B cell (primary cell): ENCODE data around the gene FAM13C. TPM values are rescaled to one million over a fixed set of nuclear protein-coding genes. Genes with fewer than 3 reads are reported as not detected.

Experiments used
- ATAC-seq: fragments of 200-7000 bp; cut with Tn5 transposase; one replicate; pipeline ENCODE4 v1.10.0; 2021; ENCODE audit warnings: low read depth, mild to moderate bottlenecking, moderate number of reproducible peaks, moderate library complexity
- CTCF ChIA-PET: fragments of 350-600 bp; sonication (Branson Sonifier 250); formaldehyde crosslinking; loops from one replicate; lab custom pipeline; 2021; ENCODE audit warnings: antibody characterized with exemption, inconsistent platforms; lab: Charles Lee
- POLR2A ChIA-PET: fragments of 350-600 bp; sonication (Branson Sonifier 250); formaldehyde crosslinking; loops from one replicate; lab custom pipeline; 2021; ENCODE audit warnings: antibody characterized with exemption; lab: Charles Lee
- DNase-seq: peaks from one replicate; pipeline ENCODE4 v3.0.0; 2013
- H2AFZ ChIP-seq: 2 replicates; pipeline ENCODE4 v1.6.1; 2012; ENCODE audit warnings: mild to moderate bottlenecking, low read depth, low read length; ENCODE audit not compliant: insufficient read depth, poor library complexity, severe bottlenecking
- H3K27ac ChIP-seq, 2 donors: 1 replicate in 1 of 2; 2 replicates in 1 of 2; pipeline ENCODE4 v1.5.1; 2012 to 2013; ENCODE audit warnings: low read length in 2 of 2, mild to moderate bottlenecking in 2 of 2, moderate library complexity in 1 of 2
- H3K27me3 ChIP-seq, 4 experiments: fragments of 200-600 bp in 1 of 4; sonication (generic) in 1 of 4; replicated peaks in 1 of 4; 1 replicate in 2 of 4; 2 replicates in 2 of 4; pipeline versions ENCODE4 v1.6.1 to v1.7.0; 2013 to 2016; ENCODE audit warnings: low read length in 3 of 4, mild to moderate bottlenecking in 2 of 4, mixed read lengths in 1 of 4, moderate library complexity in 1 of 4; ENCODE audit not compliant: insufficient read depth in 4 of 4, control insufficient read depth in 3 of 4; ENCODE audit errors: control extremely low read depth in 1 of 4
- H3K36me3 ChIP-seq, 2 experiments: replicated peaks in 1 of 2; 1 replicate in 1 of 2; 2 replicates in 1 of 2; pipeline versions ENCODE4 v1.6.1 to v1.7.1; 2013; ENCODE audit warnings: low read length in 1 of 2; ENCODE audit not compliant: insufficient read depth in 2 of 2, control insufficient read depth in 1 of 2; ENCODE audit errors: control extremely low read depth in 1 of 2, extremely low read depth in 1 of 2
- H3K4me1 ChIP-seq, 2 donors: fragments of 200-600 bp in 1 of 2; sonication (generic) in 1 of 2; 1 replicate in 1 of 2; 2 replicates in 1 of 2; pipeline versions ENCODE4 v1.5.1 to v1.6.1; 2013 to 2017; ENCODE audit warnings: low read length in 2 of 2; ENCODE audit not compliant: control insufficient read depth in 2 of 2, insufficient read depth in 2 of 2
- H3K4me2 ChIP-seq: replicated peaks from 2 replicates; pipeline ENCODE3; 2012; ENCODE audit warnings: mild to moderate bottlenecking, low read depth, low read length; ENCODE audit not compliant: poor library complexity, severe bottlenecking
- H3K4me3 ChIP-seq, 5 experiments: fragments of 200-600 bp in 1 of 5; sonication (generic) in 1 of 5; 1 replicate in 3 of 5; 2 replicates in 2 of 5; pipeline versions ENCODE4 v1.5.1 to v1.7.0; 2011 to 2016; ENCODE audit warnings: low read length in 4 of 5, mild to moderate bottlenecking in 4 of 5, low read depth in 2 of 5, control low read depth in 1 of 5, moderate library complexity in 1 of 5; ENCODE audit not compliant: insufficient read depth in 1 of 5; ENCODE audit errors: control extremely low read depth in 1 of 5, extremely low read depth in 1 of 5
- H3K79me2 ChIP-seq: fragments of 200-600 bp; sonication (generic); one replicate; pipeline ENCODE4 v1.6.0; 2016; ENCODE audit warnings: low read length; ENCODE audit not compliant: control insufficient read depth, insufficient read depth
- H3K9ac ChIP-seq: fragments of 200-600 bp; sonication (generic); 2 replicates; pipeline ENCODE4 v1.6.1; 2017; ENCODE audit warnings: mild to moderate bottlenecking, low read length, moderate library complexity
- H3K9me3 ChIP-seq, 3 donors: one replicate each; pipeline versions ENCODE4 v1.6.1 to v1.7.1; 2013; ENCODE audit warnings: low read length in 2 of 3; ENCODE audit not compliant: control insufficient read depth in 2 of 3, insufficient read depth in 1 of 3; ENCODE audit errors: control extremely low read depth in 1 of 3
- H4K20me1 ChIP-seq: 2 replicates; pipeline ENCODE4 v1.6.0; 2012; ENCODE audit warnings: mild to moderate bottlenecking, low read length; ENCODE audit not compliant: insufficient read depth, control insufficient read depth, poor library complexity, severe bottlenecking
- H3K27ac Mint-ChIP-seq: one replicate; pipeline ENCODE4 v1.8.0; 2021; ENCODE audit warnings: mixed read lengths
- H3K27me3 Mint-ChIP-seq: one replicate; pipeline ENCODE4 v1.8.0; 2021; ENCODE audit warnings: mixed read lengths
- H3K4me1 Mint-ChIP-seq: one replicate; pipeline ENCODE4 v1.8.0; 2021; ENCODE audit warnings: mixed read lengths
- H3K4me3 Mint-ChIP-seq: one replicate; pipeline ENCODE4 v1.8.0; 2021; ENCODE audit warnings: mixed read lengths
- H3K9me3 Mint-ChIP-seq: one replicate; pipeline ENCODE4 v1.8.0; 2022; ENCODE audit warnings: mixed read lengths; ENCODE audit not compliant: insufficient read depth
- EZH2 ChIP-seq: IDR thresholded peaks from 2 replicates; pipeline ENCODE4 v1.6.1; 2012; ENCODE audit warnings: borderline replicate concordance, low read depth, mild to moderate bottlenecking, moderate library complexity, low read length; ENCODE audit not compliant: insufficient read depth, poor library complexity, severe bottlenecking
- WGBS: methylation state at CpG from one replicate; pipeline ENCODE4 v1.1.5; 2013; ENCODE audit warnings: missing lambda C conversion rate; ENCODE audit not compliant: insufficient coverage; 5-methylcytosine and 5-hydroxymethylcytosine counted together
- intact Hi-C: fragments of 100-400 bp; cut with micrococcal nuclease; formaldehyde crosslinking; loops from one replicate; pipeline ENCODE4 v1.10.0; 2022
- polyA plus RNA-seq: library from polyadenylated mRNA; depleted of rRNA; stranded (reverse); fragments of >200 nt; gene quantifications from 2 replicates; pipeline ENCODE4 v1.2.3, GENCODE V29; 2012
- total RNA-seq, 2 donors: library from RNA; stranded (reverse); fragments of 120-200 nt in 1 of 2; gene quantifications; 1 replicate in 1 of 2; 2 replicates in 1 of 2; pipeline versions ENCODE4 v1.2.3 to v1.2.4, GENCODE V29; 2013 to 2022
- TF ChIP-seq, protein P1 (sequence below): fragments of 200-600 bp; IDR thresholded peaks from one replicate; pipeline ENCODE4 v1.8.0; 2022; ENCODE audit warnings: antibody characterized with exemption, mild to moderate bottlenecking

Gene FAM13C
- total and polyA plus RNA-seq, 2 donors (not counting 1 experiment from before 2014, with no cell fraction given): not detected

DNA sequence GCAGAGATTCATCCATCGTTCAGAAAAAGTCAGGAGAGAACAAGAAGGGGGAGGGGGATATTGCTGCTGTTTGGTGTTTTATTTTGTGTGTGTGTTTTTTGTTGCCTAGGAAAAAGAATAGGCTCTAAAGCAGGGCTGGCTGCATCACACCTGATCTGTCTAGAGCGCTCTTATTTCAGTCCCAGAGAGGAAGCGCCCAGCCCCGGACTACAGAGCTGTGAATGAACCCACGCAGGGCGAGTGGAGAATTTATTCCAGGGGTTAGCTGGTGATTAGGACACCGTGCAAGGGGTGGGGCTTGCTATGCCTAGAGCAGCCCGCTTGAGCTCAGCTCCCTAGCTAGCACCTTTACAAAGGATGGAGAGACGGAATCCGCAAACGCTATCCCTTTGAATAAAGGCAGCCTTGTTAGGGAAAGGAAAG lies 621 bp upstream of the FAM13C start:
- H3K79me2 ChIP-seq: no peaks in the 10 kb centered on the region
- H3K27me3 ChIP-seq: peaks cover 0 to 9% (median 6%) of the 10 kb centered on the region in 4 experiments
- 7% methylated on average over 10 of the region's 11 CpGs for WGBS
- Mint-ChIP-seq H3K4me3 (peak overlapping the region; percentile 42), H3K4me1 (peaks cover 8% of the 10 kb centered on the region), H3K9me3 (no peaks in the 10 kb centered on the region), H3K27me3 (peaks cover 27% of the 10 kb centered on the region), H3K27ac (no peak overlapping the region)
- no peak overlapping the region for H3K27ac ChIP-seq
- TF ChIP-seq, protein P1, sequence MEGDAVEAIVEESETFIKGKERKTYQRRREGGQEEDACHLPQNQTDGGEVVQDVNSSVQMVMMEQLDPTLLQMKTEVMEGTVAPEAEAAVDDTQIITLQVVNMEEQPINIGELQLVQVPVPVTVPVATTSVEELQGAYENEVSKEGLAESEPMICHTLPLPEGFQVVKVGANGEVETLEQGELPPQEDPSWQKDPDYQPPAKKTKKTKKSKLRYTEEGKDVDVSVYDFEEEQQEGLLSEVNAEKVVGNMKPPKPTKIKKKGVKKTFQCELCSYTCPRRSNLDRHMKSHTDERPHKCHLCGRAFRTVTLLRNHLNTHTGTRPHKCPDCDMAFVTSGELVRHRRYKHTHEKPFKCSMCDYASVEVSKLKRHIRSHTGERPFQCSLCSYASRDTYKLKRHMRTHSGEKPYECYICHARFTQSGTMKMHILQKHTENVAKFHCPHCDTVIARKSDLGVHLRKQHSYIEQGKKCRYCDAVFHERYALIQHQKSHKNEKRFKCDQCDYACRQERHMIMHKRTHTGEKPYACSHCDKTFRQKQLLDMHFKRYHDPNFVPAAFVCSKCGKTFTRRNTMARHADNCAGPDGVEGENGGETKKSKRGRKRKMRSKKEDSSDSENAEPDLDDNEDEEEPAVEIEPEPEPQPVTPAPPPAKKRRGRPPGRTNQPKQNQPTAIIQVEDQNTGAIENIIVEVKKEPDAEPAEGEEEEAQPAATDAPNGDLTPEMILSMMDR: no peak
- no peak for TF ChIP-seq EZH2
- H3K9me3 ChIP-seq: no peaks in the 10 kb centered on the region
- ATAC-seq (no peak), DNase-seq (no peak)
- peak overlapping the region in 1 of 5 experiments; percentile 8 for H3K4me3 ChIP-seq
- H4K20me1 ChIP-seq: no peaks in the 10 kb centered on the region
- no peaks in the 10 kb centered on the region for H3K36me3 ChIP-seq
- intact Hi-C loops: no loop called here
- POLR2A ChIA-PET: no interaction called here
- H2AFZ ChIP-seq: peak overlapping the region; percentile 58
- no peak overlapping the region for H3K9ac ChIP-seq
- H3K4me1 ChIP-seq: peaks cover 0 to 3% of the 10 kb centered on the region in 2 donors
- CTCF ChIA-PET: no interaction called here
- H3K4me2 ChIP-seq: peak overlapping the region; percentile 61

DNA sequence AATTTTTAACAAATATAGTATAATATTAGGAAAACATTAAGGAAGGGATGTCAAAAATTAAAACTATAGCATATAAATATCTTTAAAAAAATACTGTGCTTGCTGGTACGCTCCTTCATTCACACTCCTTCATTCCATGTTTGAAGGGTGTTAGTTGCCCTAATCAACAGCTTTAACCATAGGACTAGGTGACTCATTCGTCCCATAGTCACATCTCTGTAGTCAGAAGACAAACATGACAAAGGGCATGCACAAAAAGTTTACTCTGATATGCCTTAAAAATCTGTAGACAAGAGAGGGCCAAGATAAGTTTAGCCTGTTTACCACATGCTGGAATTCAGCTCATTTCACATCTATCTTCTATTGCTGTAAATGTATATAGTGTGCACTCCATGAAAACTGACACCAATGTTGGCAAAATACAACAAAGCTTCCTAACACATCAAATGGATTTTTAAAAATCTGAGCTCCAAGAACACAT lies 646 bp downstream of the FAM13C start:
- H3K36me3 ChIP-seq: no peaks in the 10 kb centered on the region
- no peak overlapping the region for H3K9ac ChIP-seq
- H3K27me3 ChIP-seq: peaks cover 0 to 9% (median 6%) of the 10 kb centered on the region in 4 experiments
- no peaks in the 10 kb centered on the region for H3K79me2 ChIP-seq
- H4K20me1 ChIP-seq: no peaks in the 10 kb centered on the region
- no peak for TF ChIP-seq EZH2
- TF ChIP-seq, protein P1: no peak
- ChIA-PET CTCF (no interaction called here), POLR2A (no interaction called here)
- H3K4me3 Mint-ChIP-seq: peak overlapping the region; percentile 62
- no peak overlapping the region for H3K4me3 ChIP-seq
- H3K4me1 ChIP-seq: peaks cover 0 to 3% of the 10 kb centered on the region in 2 donors
- H3K4me1 Mint-ChIP-seq: peaks cover 8% of the 10 kb centered on the region
- no peak for DNase-seq
- no peaks in the 10 kb centered on the region for H3K9me3 Mint-ChIP-seq
- H3K4me2 ChIP-seq: no peak overlapping the region
- intact Hi-C loops: no loop called here
- no peak overlapping the region for H3K27ac ChIP-seq
- H3K9me3 ChIP-seq: no peaks in the 10 kb centered on the region
- H3K27ac Mint-ChIP-seq: no peak overlapping the region
- 100% methylated on average over 1 of the region's 2 CpGs for WGBS
- no peak for ATAC-seq
- peak overlapping the region; percentile 58 for H2AFZ ChIP-seq
- peaks cover 27% of the 10 kb centered on the region for H3K27me3 Mint-ChIP-seq
